Esophagus muscularis mucosa (tissue), 3 donors: Measurements from ENCODE around the gene HLCS.

Experiments used
- POLR2A ChIP-seq: fragments of 450-650 bp; IDR thresholded peaks from one replicate; pipeline ENCODE4 v1.6.1; 2017; ENCODE audit warnings: antibody characterized with exemption, moderate library complexity, mild to moderate bottlenecking, low read depth
- POLR2AphosphoS5 ChIP-seq, 2 donors: sonication (generic); formaldehyde crosslinking; IDR thresholded peaks; one replicate each; pipeline ENCODE4 v1.6.1; 2017; ENCODE audit warnings: antibody characterized with exemption in 2 of 2
- TF ChIP-seq, protein P1 (sequence below), 3 experiments: fragments of 200-600 bp in 2 of 3; fragments of 450-650 bp in 1 of 3; sonication (generic) in 2 of 3; IDR thresholded peaks; one replicate each; pipeline ENCODE4 v1.5.1; 2017 to 2019; ENCODE audit warnings: antibody characterized with exemption in 3 of 3, mild to moderate bottlenecking in 2 of 3, moderate library complexity in 1 of 3

GRCh38 chr21:36785615-36786014 is 180.9 kb downstream of the HLCS start:
- TF ChIP-seq, protein P1, sequence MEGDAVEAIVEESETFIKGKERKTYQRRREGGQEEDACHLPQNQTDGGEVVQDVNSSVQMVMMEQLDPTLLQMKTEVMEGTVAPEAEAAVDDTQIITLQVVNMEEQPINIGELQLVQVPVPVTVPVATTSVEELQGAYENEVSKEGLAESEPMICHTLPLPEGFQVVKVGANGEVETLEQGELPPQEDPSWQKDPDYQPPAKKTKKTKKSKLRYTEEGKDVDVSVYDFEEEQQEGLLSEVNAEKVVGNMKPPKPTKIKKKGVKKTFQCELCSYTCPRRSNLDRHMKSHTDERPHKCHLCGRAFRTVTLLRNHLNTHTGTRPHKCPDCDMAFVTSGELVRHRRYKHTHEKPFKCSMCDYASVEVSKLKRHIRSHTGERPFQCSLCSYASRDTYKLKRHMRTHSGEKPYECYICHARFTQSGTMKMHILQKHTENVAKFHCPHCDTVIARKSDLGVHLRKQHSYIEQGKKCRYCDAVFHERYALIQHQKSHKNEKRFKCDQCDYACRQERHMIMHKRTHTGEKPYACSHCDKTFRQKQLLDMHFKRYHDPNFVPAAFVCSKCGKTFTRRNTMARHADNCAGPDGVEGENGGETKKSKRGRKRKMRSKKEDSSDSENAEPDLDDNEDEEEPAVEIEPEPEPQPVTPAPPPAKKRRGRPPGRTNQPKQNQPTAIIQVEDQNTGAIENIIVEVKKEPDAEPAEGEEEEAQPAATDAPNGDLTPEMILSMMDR (IDR thresholded peaks at IDR 0.05) = no peak
- TF ChIP-seq POLR2AphosphoS5 (IDR thresholded peaks at IDR 0.05) = no peak
- no peak for TF ChIP-seq POLR2A
